K562 (cell line): ENCODE results near the gene REEP6. TPM values are rescaled to one million over a fixed set of nuclear protein-coding genes. Genes with fewer than 3 reads are reported as not detected.

ENCODE experiments used
- BCL6 ChIP-seq: fragments of 250-450 bp; sonication (Bioruptor Pico); IDR thresholded peaks from 2 replicates; pipeline ENCODE4 v1.4.0; 2020
- CEBPG ChIP-seq, 3 experiments: fragments of 200-800 bp in 1 of 3; sonication (Bioruptor generic) in 1 of 3; sonication (generic) in 1 of 3; formaldehyde crosslinking in 1 of 3; IDR thresholded peaks in 2 of 3; conservative IDR thresholded peaks in 1 of 3; 2 replicates each; pipeline versions ENCODE4 v1.6.1 to v1.8.0; 2016 to 2022; ENCODE audit warnings: missing compliant biosample characterization in 2 of 3, missing genetic modification characterization in 2 of 3, mild to moderate bottlenecking in 1 of 3, missing genetic modification reagents in 1 of 3
- CSDE1 ChIP-seq, 2 experiments: fragments of 450-650 bp; IDR thresholded peaks; 2 replicates each; pipeline ENCODE4 v1.6.1; 2016; ENCODE audit warnings: mild to moderate bottlenecking in 1 of 2
- CTBP1 ChIP-seq: fragments of 450-650 bp; IDR thresholded peaks from 2 replicates; pipeline ENCODE4 v1.6.1; 2016; ENCODE audit warnings: borderline replicate concordance
- E2F8 ChIP-seq: fragments of 450-650 bp; IDR thresholded peaks from 2 replicates; pipeline ENCODE4 v1.7.1; 2018; ENCODE audit warnings: mild to moderate bottlenecking, low read depth; ENCODE audit not compliant: partially characterized antibody
- FOXJ3 ChIP-seq: sonication (generic); formaldehyde crosslinking; IDR thresholded peaks from 2 replicates; pipeline ENCODE4 v1.4.0; 2020; ENCODE audit warnings: mild to moderate bottlenecking, missing genetic modification reagents
- HDAC1 ChIP-seq, 2 experiments: fragments of 450-650 bp; IDR thresholded peaks; 2 replicates each; pipeline ENCODE4 v1.6.1; 2016 to 2017; ENCODE audit warnings: inconsistent platforms in 1 of 2, mild to moderate bottlenecking in 1 of 2, moderate library complexity in 1 of 2
- PHF21A ChIP-seq: fragments of 450-650 bp; IDR thresholded peaks from 2 replicates; pipeline ENCODE4 v1.6.1; 2017; ENCODE audit warnings: low read depth, borderline replicate concordance
- RAD21 ChIP-seq, 2 experiments: fragments of 250-450 bp in 1 of 2; fragments of 450-650 bp in 1 of 2; sonication (Bioruptor Pico) in 1 of 2; formaldehyde crosslinking in 1 of 2; IDR thresholded peaks in 1 of 2; conservative IDR thresholded peaks in 1 of 2; 2 replicates each; pipeline versions ENCODE4 v1.4.0 to v1.8.0; 2020 to 2022; ENCODE audit warnings: mild to moderate bottlenecking in 2 of 2, moderate library complexity in 1 of 2
- RBM15 ChIP-seq: fragments of 200-400 bp; formaldehyde crosslinking; IDR thresholded peaks from 2 replicates; pipeline ENCODE4 v1.6.1; 2018; ENCODE audit warnings: mild to moderate bottlenecking, low read length, moderate library complexity; ENCODE audit not compliant: insufficient read depth
- RBM22 ChIP-seq: fragments of 200-400 bp; formaldehyde crosslinking; IDR thresholded peaks from 2 replicates; pipeline ENCODE4 v1.6.1; 2018; ENCODE audit warnings: low read length, low read depth; ENCODE audit not compliant: poor library complexity, severe bottlenecking
- RFX1 ChIP-seq: fragments of 450-650 bp; IDR thresholded peaks from 2 replicates; pipeline ENCODE4 v1.6.1; 2016; ENCODE audit warnings: mild to moderate bottlenecking, moderate library complexity
- SAP30 ChIP-seq: fragments of 200-600 bp; sonication (generic); IDR thresholded peaks from 2 replicates; pipeline ENCODE4 v1.6.1; 2012; ENCODE audit warnings: borderline replicate concordance, low read depth, mild to moderate bottlenecking, moderate library complexity, low read length, control low read depth, inconsistent platforms; ENCODE audit not compliant: insufficient read depth, poor library complexity, severe bottlenecking
- TAF9B ChIP-seq: fragments of 450-650 bp; IDR thresholded peaks from 2 replicates; pipeline ENCODE4 v1.6.1; 2018; ENCODE audit warnings: mild to moderate bottlenecking; ENCODE audit not compliant: partially characterized antibody
- TCF3 ChIP-seq: sonication (generic); formaldehyde crosslinking; IDR thresholded peaks from 2 replicates; pipeline ENCODE4 v1.4.0; 2020; ENCODE audit warnings: mild to moderate bottlenecking, missing genetic modification reagents
- TEAD4 ChIP-seq, 2 experiments: sonication (generic) in 1 of 2; formaldehyde crosslinking in 1 of 2; IDR thresholded peaks; 2 replicates each; pipeline versions ENCODE4 v1.6.1 to v1.8.0; 2012 to 2022; ENCODE audit warnings: borderline replicate concordance in 1 of 2, inconsistent platforms in 1 of 2, low read length in 1 of 2, mild to moderate bottlenecking in 1 of 2, missing genetic modification reagents in 1 of 2
- ZBTB12 ChIP-seq: fragments of 250-450 bp; sonication (Bioruptor Pico); IDR thresholded peaks from 2 replicates; pipeline ENCODE4 v1.4.0; 2020
- ZNF277 ChIP-seq: fragments of 250-450 bp; sonication (Bioruptor Pico); IDR thresholded peaks from 2 replicates; pipeline ENCODE4 v1.8.0; 2022; ENCODE audit warnings: inconsistent platforms, mild to moderate bottlenecking, moderate library complexity, borderline replicate concordance
- ZNF408 ChIP-seq: fragments of 250-450 bp; sonication (Bioruptor Pico); IDR thresholded peaks from 2 replicates; pipeline ENCODE4 v1.4.0; 2020; ENCODE audit warnings: low read depth, mild to moderate bottlenecking, moderate library complexity
- ZNF445 ChIP-seq: fragments of 250-450 bp; sonication (Bioruptor Pico); IDR thresholded peaks from 2 replicates; pipeline ENCODE4 v1.4.0; 2020; ENCODE audit warnings: low read depth, mild to moderate bottlenecking, moderate library complexity
- polyA plus RNA-seq, 8 experiments: library from polyadenylated mRNA; depleted of rRNA in 4 of 8; stranded (reverse) in 5 of 8; unstranded in 3 of 8; fragments of >200 nt; fragmentation: Nextera tagmentation in 2 of 8; fragmentation: Illumina TruSeq in 1 of 8; extraction: Ambion mirVana in 2 of 8; extraction: Trizol in 1 of 8; gene quantifications; 2 replicates each; pipeline versions ENCODE4 v1.2.1 to v1.2.3, GENCODE V29; 2011 to 2014; ENCODE audit warnings: inconsistent platforms in 1 of 8, missing spikeins in 1 of 8
- total RNA-seq, 7 experiments: library from RNA; depleted of rRNA in 6 of 7; stranded (reverse); fragments of >200 nt in 6 of 7; fragmentation: Illumina TruSeq in 2 of 7; extraction: Trizol in 2 of 7; gene quantifications; 2 replicates each; pipeline versions ENCODE4 v1.2.1 to v1.2.3, GENCODE V29; 2011 to 2021; ENCODE audit warnings: low replicate concordance in 1 of 7

Gene REEP6
- total and polyA plus RNA-seq, 9 of the 15 experiments (the other 6 are each of a cell fraction or from before 2014, with no cell fraction given), result 1.2 to 64.2 (median 12.7) TPM

GRCh38 chr19:1449467-1450442, 41.2 kb upstream of the REEP6 start, which contains the start of gene APC2 (continued):
- no peak for TF ChIP-seq TEAD4 (IDR thresholded peaks at IDR 0.05; ENCODE audit: low read length)
- no peak for TF ChIP-seq TEAD4 (CRISPR knock-in tag; IDR thresholded peaks at IDR 0.05; ENCODE audit: borderline replicate concordance)
- no peak for TF ChIP-seq E2F8
- no peak for TF ChIP-seq ZBTB12
- no peak for TF ChIP-seq BCL6
- no peak for TF ChIP-seq TAF9B
- no peak for TF ChIP-seq RBM15
- TF ChIP-seq HDAC1 (IDR thresholded peaks at IDR 0.05), result peak in 1 of 2 experiments; percentile 24; a peak in 1 of 4 replicates
- no peak for TF ChIP-seq RAD21 (CRISPR knock-in tag; conservative IDR thresholded peaks at IDR 0.05 in 1 of 2, IDR thresholded peaks at IDR 0.05 in 1 of 2)
- TF ChIP-seq FOXJ3 (CRISPR knock-in tag), result no peak
- TF ChIP-seq PHF21A, result no peak
- TF ChIP-seq ZNF445, result no peak
- TF ChIP-seq CEBPG (CRISPR knock-in tag; IDR thresholded peaks at IDR 0.05), result peak; percentile 82; the same call in 1 of the 2 replicates
- peak in 1 of 2 experiments; percentile 61; a peak in 2 of 4 replicates for TF ChIP-seq CEBPG (tag; conservative IDR thresholded peaks at IDR 0.05 in 1 of 2, IDR thresholded peaks at IDR 0.05 in 1 of 2)
- no peak for TF ChIP-seq ZNF408 (CRISPR knock-in tag)
- peak in 1 of 2 experiments; percentile 60; a peak in 1 of 4 replicates for TF ChIP-seq CSDE1 (IDR thresholded peaks at IDR 0.05)
- peak; percentile 86 for TF ChIP-seq CTBP1
- no peak for TF ChIP-seq TCF3 (CRISPR knock-in tag)
- no peak for TF ChIP-seq ZNF277 (CRISPR knock-in tag)
- peak; percentile 81; the same call in 1 of the 2 replicates for TF ChIP-seq RFX1
- TF ChIP-seq RBM22, result peak; percentile 47
- TF ChIP-seq SAP30, result no peak
